Prostate gland (tissue), 2 donors: ENCODE results near the gene RRAD. TPM values are rescaled to one million over a fixed set of nuclear protein-coding genes. Genes with fewer than 3 reads are reported as not detected.
A peak's percentile ranks its signal among the peaks of the same experiment; 100 is the strongest.

ENCODE experiments used
- DNase-seq: peaks from one replicate; pipeline ENCODE4 v3.0.0-alpha.2; 2019; ENCODE audit warnings: low spot score
- H3K27ac ChIP-seq, 2 donors: fragments of 200-600 bp; sonication (generic); 2 replicates each; pipeline ENCODE4 v1.5.1; 2017 to 2019
- H3K27me3 ChIP-seq: fragments of 200-600 bp; sonication (generic); replicated peaks from 2 replicates; pipeline ENCODE4 v1.5.1; 2019; ENCODE audit not compliant: insufficient read depth
- H3K36me3 ChIP-seq, 2 donors: fragments of 200-600 bp; sonication (generic); 1 replicate in 1 of 2; 2 replicates in 1 of 2; pipeline versions ENCODE4 v1.5.1 to v1.8.1; 2017 to 2019
- H3K4me1 ChIP-seq: fragments of 200-600 bp; sonication (generic); replicated peaks from 2 replicates; pipeline ENCODE4 v1.5.1; 2019
- H3K4me3 ChIP-seq, 2 donors: fragments of 200-600 bp; sonication (generic); 2 replicates each; pipeline ENCODE4 v1.5.1; 2017 to 2019
- H3K9me3 ChIP-seq: fragments of 200-600 bp; sonication (generic); 2 replicates; pipeline ENCODE4 v1.5.1; 2017
- CTCF ChIP-seq, 4 experiments: fragments of 200-600 bp in 2 of 4; fragments of 450-650 bp in 2 of 4; sonication (generic) in 2 of 4; IDR thresholded peaks; 1 replicate in 3 of 4; 2 replicates in 1 of 4; pipeline ENCODE4 v1.5.1; 2016 to 2019; ENCODE audit warnings: antibody characterized with exemption in 4 of 4, mild to moderate bottlenecking in 2 of 4, moderate library complexity in 2 of 4
- POLR2A ChIP-seq: fragments of 450-650 bp; IDR thresholded peaks from one replicate; pipeline ENCODE4 v1.6.1; 2016; ENCODE audit warnings: antibody characterized with exemption, mild to moderate bottlenecking
- POLR2AphosphoS5 ChIP-seq: sonication (generic); formaldehyde crosslinking; IDR thresholded peaks from one replicate; pipeline ENCODE4 v1.6.1; 2017; ENCODE audit warnings: antibody characterized with exemption
- WGBS: methylation state at CpG from one replicate; pipeline ENCODE4 v1.1.5; 2018; 5-methylcytosine and 5-hydroxymethylcytosine counted together
- intact Hi-C: fragments of 100-400 bp; cut with DNase I; formaldehyde crosslinking; loops from one replicate; pipeline ENCODE4 v1.14.2; 2022
- total RNA-seq, 2 donors: library from RNA; depleted of rRNA; stranded (reverse); fragments of >200 nt; gene quantifications; one replicate each; pipeline ENCODE4 v1.1.0, GENCODE V29; 2016

RRAD gene
- total RNA-seq, 2 donors from 2014 or later, result 17.0 to 37.0 TPM

GRCh38 chr16:66950437-66950836 is 25.1 kb upstream of the RRAD start:
- intact Hi-C loops, result loop anchor here (5.0 kb wide), 1 partner anchor 202 kb away; the partner anchor contains the start of gene B3GNT9
- Histone ChIP-seq H3K4me1 (no peaks in the 10 kb centered on the region), H3K36me3 (no peaks in the 10 kb centered on the region), H3K27ac (no peak overlapping the region), H3K4me3 (no peak overlapping the region), H3K9me3 (no peaks in the 10 kb centered on the region), H3K27me3 (no peaks in the 10 kb centered on the region)
- TF ChIP-seq CTCF (IDR thresholded peaks at IDR 0.05), result no peak
- no peak for TF ChIP-seq POLR2AphosphoS5
- no peak for TF ChIP-seq POLR2A
- WGBS, result 84% methylated on average over 2 of the region's 2 CpGs
- no peak for DNase-seq

GRCh38 chr16:66949472-66949871 is 24.1 kb upstream of the RRAD start:
- TF ChIP-seq POLR2AphosphoS5, result no peak
- no peak for TF ChIP-seq CTCF (IDR thresholded peaks at IDR 0.05)
- TF ChIP-seq POLR2A, result no peak
- H3K27ac ChIP-seq, result no peak overlapping the region
- no peak overlapping the region for H3K4me3 ChIP-seq
- no peaks in the 10 kb centered on the region for H3K36me3 ChIP-seq
- intact Hi-C loops, result no loop called here
- 82% methylated on average over 6 of the region's 6 CpGs for WGBS
- H3K27me3 ChIP-seq, result no peaks in the 10 kb centered on the region
- DNase-seq, result no peak
- H3K9me3 ChIP-seq, result no peaks in the 10 kb centered on the region
- no peaks in the 10 kb centered on the region for H3K4me1 ChIP-seq

- WGBS, result 16% methylated on average over 21 of the region's 21 CpGs
- Histone ChIP-seq H3K9me3 (no peaks in the 10 kb centered on the region), H3K4me1 (no peaks in the 10 kb centered on the region), H3K36me3 (no peaks in the 10 kb centered on the region), H3K27ac (no peak overlapping the region), H3K27me3 (no peaks in the 10 kb centered on the region), H3K4me3 (peak overlapping the region; percentile 35 to 41)
- DNase-seq, result no peak
- intact Hi-C loops, result no loop called here
- TF ChIP-seq POLR2A (no peak), POLR2AphosphoS5 (no peak), CTCF (IDR thresholded peaks at IDR 0.05) (no peak)
These were observed 23.5 kb upstream of the RRAD start for GRCh38 chr16:66948837-66949225.

- DNase-seq, result no peak
- Histone ChIP-seq H3K4me3 (peak overlapping the region; percentile 35 to 41), H3K27me3 (no peaks in the 10 kb centered on the region), H3K36me3 (no peaks in the 10 kb centered on the region), H3K9me3 (no peaks in the 10 kb centered on the region), H3K27ac (no peak overlapping the region), H3K4me1 (no peaks in the 10 kb centered on the region)
- intact Hi-C loops, result no loop called here
- under 1% methylated on average over 42 of the region's 44 CpGs for WGBS
- TF ChIP-seq CTCF (IDR thresholded peaks at IDR 0.05) (no peak), POLR2A (peak; percentile 15)
These were observed 22.9 kb upstream of the RRAD start for GRCh38 chr16:66948134-66948836.
